NCI-H1048 (cell line): ENCODE data around the gene SP6.

Experiments
- DNase-seq: peaks from one replicate; lab custom pipeline; 2025; lab: John Stamatoyannopoulos, UW

The SP6 gene

DNA sequence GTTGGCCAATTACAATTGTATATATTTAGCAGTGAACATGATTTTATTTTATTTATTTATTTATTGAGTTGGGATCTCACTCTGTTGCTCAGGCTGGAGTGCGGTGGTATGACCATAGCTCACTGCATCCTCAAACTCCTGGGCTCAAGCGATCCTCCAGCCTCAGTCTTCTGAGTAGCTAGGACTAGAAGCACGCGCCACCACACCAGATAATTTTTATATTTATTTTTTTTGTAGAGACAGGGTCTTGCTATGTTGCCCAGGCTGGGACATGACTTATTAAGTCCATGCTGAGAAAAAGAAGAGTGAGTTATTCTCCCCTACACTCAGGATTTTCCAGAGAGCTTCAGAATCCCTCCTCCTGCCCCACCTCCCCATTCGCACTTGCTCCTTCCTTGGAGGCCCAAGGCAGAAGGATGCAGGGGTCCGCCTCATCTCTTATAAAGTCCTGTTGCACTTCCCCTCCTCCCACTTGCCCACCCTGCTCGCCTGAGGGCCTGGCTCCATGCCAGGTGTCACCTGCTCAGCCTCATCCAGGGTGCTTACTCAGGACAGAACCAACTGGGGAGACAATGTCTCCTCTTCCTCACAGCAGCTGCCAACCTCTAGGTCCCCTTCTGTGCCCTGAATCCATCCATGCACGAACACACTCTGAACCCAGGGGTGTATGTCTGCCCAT lies 29.0 kb upstream of the SP6 start:
- DNase-seq = no peak

DNA sequence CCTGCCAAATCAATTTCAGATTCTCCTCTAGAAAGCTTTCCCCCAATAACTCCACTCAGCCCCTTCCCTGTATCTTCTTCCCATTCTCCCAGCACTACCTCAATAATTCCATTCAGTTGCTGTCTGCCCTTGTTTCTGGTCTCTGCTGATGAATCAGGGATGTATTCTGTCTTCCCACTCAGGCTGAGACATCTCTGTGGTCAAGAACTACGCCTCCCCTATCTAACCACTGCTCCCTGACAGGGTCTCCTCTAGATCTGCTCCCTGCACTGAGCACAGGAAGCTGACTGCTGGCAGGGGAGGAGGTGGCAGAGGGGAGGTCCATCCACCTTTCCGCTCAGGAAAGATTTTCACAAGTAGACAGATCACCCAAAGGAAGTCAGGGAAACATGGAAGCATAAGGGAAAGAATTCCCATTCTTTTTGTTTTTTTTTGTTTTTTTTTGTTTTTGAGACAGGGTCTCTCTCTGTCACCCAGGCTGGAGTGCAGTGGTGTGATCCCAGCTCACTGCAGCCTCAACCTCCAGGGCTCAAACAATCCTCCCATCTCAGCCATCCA lies 28.1 kb upstream of the SP6 start:
- no peak for DNase-seq

DNA sequence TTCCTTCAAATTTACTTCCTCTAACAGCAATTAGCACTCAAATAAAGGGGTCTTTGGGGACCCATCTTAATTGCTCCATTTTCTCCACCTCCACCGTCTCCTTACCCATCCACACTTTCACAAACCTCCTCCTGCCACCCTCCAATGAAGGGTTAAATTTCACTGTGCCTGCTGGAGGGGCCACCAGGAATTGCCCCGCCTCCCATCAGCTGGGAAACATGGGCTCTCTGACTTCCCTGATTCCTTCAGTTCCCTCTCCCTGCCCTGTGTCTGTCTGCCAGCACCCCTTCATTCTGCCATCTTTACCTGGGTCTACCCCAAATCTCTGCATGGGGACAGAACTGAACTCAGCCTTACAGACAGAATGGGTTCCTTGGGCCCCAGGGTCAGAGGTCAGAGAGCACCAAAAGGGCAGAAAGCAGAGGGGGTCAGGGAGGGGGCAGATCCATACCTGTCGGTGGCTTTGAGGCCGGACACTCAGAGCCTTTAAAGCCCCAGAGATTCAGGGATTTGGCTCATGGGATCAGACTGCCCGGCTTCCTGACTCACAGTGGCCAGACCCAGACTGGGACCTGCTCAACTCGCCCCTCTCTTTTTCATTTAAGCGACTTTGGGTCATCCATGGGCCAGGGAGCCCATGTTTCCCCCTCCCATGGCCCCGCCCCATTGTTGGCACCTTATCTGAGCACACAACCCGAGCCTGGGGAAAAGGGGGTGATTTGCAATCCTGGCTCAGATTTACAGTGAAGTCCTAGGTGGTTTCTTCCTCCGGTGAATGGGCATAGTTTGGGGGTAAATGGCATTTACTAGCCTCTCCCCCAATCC lies 27.5 kb upstream of the SP6 start:
- no peak for DNase-seq

DNA sequence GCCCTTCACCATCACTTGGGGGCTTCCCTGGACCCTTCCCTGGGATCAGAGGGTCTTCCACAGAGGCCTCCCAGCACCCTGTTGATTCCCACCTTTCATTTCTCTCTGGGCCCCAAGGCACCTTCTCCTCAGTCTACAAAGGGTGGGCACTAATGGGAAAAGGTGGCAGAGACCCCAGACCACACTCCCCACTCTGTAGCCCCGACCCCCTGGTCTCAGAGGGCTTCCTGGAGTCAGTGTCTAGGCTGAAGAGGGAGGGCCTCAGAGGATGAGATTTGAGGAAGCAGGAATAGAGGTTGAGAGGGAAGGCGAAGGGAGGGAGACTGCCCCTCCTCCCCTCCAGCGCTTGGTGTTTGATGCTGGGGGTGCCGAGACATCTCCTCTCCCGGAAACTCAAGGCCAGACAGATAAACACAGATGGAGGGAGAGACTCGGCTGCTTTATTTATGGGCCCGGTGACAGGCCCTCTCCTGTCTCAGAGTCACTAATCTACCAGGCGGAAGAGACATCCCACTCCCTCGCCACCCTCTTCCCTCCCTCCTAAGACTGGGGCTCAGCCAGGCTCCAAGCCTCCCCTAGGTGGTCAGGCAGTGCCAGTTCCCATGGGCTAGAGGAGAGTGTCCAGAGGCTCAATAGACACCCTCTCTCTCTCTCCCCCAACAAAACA lies 26.5 kb upstream of the SP6 start:
- DNase-seq = no peak

DNA sequence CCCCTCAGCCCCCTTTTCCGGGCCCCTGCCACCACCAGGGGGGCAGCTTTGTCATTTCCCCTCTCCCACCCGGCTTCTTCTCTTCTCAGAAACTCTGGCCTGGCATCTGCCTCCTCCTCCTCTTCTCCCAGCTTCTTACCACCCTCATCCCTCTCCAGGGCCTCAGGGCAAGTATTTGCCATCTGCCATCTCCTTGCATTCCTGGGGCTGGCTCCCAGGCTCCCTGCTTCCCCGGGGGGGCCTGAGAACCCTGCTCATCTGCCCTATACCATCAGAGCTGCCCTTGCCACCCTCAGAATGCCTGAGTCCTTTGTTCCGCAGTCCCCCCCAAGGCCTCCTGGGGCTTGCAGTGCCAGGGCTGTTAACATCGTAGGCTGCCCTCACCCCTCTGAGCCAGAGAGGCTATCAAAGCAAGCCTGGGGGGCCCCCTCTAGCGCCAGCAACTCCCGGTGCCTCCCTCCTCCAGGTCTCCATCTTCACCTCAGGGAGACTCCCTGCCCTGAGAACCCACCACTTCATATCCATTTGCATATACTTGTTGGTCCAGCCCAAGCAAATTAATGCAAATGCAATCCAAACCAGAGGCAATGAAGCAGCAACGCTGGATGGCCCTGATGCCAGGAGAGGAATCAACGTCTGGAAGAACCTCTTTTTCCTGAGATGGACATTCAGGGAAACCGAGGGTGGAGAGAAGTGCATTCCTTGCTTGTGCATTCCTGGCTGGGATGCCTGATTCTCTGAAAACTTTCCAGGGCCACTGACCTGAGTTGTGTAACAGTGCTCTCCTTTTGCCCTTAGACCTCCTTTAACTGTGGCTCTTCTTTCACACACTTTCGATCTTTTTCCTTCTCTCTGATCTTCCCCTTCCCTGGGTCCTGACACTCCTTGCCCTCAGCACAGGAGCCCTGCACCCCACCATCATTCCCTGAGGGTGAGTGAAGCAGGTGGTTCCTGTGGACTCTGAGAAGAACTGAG lies 24.3 kb upstream of the SP6 start:
- DNase-seq = no peak

DNA sequence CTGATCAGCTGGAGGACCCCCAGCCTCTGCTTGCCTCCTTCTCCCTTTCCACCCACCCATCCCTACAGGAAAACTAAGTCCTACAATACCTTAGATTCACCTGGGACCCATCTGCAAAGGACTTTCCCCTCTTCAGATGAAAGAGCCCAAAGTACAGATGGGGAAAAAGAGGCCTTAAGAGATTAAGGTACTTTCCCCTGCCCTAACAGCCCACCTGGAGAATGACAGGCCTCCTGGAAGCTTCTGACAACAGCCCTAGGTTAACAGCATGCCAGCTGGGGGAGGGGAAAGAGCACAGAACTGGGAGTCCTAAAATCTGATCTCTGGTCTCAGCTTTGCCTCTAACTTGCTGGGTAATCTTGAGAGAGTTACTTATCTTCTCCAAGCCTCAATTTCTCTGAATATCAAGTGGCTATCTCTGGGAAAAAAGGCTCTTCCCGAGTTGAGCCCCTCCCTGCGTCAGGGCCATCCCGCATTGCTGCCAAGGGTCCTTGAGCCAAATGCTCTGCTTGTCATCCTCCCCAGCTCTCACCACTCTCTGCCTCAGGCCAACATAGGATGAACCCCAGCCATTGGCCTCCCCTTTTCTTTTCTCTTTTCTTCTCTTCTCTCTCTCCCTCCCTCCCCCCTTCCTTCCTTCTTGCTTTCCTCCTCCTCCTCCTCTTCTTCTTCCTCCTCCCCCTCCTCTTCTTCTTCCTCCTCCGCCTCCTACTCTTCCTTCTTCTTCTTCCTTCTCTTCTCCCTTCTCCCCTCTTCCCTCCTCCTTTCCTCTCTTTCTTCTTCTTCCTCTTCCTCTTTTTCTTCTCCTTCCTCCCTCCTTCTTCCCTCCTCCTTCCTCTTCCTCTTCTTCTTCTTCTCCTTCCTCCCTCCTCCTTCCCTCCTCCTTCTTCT lies 22.5 kb upstream of the SP6 start:
- no peak for DNase-seq

DNA sequence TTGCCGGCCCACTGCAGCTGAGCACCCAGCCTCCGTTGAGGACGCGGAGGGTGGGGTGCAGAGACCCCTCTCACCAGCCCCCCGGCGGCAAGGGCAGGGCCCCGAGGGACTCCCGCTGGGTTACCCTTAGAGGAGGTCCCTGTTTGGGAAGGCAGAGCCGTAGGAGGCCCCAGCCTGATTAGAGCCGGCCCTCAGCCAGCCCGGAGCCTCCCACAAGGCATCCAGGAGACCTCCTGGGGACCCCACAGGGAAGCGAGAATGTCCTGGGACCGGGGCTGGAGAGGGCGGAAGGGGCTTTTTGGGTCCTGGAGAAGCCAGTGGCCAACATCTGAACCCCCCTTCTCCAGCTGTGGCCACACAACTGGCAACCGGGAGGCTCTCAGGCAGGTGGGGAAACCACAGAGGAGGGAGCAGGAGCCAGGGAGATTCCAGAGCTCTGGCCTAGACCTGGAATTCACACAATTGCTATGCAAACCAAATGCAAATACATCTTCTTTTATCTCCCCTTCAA lies 21.7 kb upstream of the SP6 start:
- no peak for DNase-seq

DNA sequence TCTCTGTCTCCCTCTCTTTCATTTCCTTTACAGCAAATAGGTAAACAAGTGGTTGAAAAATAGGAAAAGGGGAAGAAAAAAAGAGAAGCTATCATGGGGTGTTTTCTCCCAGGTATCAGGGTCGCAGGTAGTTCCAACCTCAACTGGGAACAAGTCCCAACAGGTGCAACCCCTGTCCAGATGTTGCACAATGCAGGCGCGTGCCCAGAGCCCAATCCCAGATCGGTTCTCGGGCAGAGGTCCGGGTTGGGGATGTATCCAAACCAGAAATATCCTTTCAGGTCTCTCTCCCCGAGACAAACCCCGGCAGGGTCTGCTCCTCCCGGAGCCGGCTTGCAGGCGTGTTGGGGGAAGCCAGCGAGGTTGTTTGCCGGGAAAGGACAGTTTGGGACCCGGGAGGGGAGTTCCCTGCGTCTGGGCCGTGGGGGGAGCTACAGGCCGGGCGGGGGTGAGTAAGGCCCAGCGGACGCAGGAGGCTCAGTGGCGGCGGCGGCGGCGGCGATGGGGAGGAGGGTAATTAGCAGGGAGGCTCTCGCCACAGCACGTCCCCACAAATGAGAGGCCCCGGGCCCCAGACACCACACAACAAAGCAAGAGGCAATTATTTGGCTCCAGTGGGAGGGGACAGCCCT lies 21.2 kb upstream of the SP6 start:
- DNase-seq = no peak

DNA sequence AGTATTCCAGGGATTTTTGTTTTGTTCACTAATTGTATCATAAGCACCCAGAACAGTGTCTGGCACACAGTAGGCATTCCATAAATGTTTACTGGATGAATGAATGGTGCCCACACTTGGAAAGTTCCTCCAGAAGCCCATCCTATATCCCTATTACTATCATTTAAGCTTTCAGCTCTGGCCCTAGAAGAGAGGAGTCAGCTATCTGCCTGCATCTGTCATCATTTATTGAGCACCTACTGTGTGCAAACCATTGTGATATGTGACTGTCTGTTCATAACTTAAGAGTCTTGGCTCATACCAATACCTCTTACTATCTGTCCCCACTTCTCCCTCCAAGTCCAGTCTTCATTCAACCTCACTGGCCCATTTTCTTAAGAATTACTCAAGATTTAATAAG lies 20.1 kb upstream of the SP6 start:
- no peak for DNase-seq

DNA sequence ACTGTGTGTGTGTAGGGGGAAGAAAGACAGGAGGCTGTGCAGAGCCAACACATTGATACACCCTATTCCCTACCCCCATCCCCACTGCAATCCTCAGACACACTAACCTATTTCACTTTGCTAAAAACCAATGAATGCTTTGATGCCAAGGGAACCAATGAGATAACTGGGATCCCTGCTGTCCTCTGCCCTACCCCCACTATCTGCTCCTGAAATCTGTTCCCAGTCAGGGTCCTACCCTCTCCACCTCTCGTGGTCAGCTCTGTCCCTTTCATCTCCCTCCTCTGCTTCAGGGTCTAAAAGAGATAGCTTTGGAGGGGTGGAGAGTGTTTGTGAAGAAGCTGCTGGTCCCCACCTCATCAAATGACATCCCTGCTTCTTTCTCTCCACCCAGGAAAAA lies 19.1 kb upstream of the SP6 start:
- no peak for DNase-seq

DNA sequence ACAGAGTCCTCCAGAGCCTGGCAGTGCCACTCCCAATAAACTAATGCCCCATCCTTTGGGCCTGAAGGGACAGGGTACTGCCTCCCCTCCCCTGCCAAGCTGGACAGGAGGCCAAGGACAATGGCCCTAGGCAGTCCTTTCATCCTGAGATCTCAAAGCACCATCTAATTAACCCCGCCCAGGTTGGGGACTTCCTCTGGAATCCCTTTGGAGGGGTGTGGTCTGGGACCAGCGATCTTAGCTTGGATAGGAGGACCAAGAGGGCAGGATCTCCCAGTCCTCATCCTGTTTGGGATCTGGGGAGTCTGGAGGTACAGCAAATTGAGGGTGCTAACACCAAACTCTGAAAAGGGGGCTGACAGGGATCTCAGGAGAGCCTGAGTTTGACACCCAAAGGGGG lies 18.2 kb upstream of the SP6 start:
- no peak for DNase-seq

DNA sequence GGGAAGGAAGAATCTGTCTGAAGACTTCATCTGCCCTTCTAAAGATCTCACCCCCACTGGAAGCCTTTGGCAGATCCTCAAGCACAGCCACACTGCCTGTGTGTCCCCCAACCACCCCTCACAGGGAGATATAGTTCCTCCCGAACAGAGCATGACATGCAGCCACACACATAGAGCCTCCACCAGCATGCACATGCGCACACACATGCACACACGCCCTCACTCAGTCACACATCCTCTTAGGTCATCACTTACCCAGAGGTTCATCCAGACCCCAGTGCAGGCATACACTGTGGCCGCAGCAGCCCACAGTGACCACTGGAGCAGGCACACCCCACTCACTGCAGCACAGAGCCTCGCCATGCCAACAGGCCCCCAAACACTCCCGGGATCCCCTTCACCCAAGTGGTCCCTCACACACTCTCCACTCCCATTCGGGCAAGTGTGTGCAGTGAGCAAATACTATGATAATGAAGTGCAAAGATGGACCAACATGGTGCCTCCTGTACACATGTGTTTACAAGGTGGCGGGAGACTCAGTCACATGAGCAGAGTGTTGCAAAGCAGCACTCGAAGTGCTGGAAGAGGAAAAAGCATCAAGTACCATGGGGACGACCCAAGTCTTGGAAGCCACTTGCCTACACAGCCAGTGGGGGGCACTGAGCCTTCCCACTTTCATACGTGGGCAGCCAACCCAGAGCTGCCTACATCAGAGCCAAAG lies 17.0 kb upstream of the SP6 start:
- no peak for DNase-seq

DNA sequence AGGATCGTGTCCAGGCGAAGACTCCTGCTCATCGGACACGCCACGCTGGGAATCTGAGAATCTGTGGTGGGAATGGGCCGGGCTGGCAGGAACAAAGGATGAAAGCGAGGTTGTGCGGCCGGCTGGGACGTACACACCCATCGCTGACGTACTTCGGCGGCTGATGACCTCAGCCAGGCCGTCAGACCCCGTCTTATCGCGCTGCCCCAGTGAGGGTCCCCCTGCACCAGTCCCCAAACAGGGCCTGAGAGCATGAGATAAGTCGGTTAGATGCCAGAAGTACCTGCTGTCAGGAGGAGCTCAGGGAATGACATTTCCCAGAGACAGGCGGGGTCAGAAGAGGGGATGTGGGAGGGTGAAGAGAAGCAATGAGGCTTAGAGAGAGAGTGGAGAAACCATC lies 16.0 kb upstream of the SP6 start:
- no peak for DNase-seq

DNA sequence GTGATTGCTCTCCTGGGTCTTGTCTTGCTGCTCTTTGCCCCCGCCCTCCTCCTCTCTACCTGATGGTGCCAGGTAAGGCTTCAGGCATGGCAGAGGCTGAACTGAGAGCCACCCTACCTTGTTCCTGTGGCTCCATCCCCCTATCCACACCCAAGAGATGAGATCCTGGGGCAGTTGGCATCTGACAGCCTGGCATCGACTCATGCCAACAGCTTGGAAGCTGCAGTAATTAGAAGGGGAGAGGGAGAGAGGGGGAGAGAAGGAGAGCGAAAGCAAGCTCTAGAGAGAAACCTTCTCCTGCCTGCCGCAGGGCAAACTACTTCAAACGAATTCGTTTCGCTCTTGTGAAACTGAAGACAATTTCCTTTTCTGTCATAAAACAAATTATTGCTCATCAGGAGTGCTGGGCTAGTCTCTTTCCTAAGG lies 13.8 kb upstream of the SP6 start:
- no peak for DNase-seq

DNA sequence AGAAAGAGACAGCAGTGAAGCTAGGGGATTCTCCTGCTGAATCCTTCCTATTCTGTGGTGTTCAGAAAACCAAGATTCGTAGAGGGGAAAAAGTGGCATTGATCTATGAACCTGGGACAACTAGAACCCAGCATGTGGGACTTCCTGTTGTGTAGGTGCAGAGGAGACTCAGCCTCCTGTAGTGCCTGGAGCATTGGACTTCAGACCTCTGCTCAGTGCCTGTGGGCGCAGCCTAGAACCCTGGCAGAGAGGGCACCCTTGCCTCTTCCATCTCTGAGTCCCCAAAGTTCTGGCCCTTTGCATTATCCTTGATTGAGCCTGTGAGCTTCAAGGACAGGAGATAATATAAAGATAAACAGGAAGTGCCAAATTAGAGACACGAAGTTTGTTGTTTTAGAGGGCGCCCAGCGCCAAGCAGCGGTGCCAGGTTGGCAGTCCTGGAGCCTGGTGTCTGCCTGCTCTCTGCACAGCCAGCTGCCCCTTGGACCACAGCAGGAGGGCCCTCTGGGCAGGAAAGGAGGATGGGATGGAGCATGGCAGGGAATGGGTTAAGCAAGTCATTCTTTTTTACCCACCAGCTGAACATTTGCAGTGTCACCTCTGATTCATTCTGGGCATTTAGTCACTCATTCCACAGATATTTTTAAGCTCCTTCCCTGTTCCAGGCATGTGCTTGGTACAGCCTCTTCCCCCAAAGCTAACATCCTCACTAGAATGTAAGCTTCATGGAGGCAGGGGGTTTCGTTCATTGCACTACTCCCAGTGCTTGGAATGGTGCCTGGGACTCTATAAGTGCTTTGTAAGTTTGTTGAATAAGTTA lies 11.9 kb upstream of the SP6 start:
- DNase-seq = no peak

DNA sequence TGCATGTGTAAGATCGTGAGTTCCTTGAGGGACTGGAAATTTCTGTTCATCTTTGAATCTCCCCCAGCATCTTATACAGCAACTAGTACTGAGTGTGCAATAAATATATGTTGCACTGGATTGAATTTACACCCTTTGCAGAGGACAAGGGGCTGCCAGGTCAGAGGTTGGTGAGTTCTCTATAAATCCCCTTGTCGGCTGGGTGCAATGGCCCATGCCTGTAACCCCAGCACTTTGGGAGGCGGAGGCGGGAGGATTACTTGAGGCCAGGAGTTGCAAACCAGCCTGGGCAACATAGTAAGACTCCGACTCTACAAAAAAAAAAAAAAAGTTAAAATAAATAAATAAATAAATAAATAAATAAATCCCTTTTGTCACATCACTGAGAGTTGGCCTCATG lies 9.4 kb upstream of the SP6 start:
- no peak for DNase-seq

DNA sequence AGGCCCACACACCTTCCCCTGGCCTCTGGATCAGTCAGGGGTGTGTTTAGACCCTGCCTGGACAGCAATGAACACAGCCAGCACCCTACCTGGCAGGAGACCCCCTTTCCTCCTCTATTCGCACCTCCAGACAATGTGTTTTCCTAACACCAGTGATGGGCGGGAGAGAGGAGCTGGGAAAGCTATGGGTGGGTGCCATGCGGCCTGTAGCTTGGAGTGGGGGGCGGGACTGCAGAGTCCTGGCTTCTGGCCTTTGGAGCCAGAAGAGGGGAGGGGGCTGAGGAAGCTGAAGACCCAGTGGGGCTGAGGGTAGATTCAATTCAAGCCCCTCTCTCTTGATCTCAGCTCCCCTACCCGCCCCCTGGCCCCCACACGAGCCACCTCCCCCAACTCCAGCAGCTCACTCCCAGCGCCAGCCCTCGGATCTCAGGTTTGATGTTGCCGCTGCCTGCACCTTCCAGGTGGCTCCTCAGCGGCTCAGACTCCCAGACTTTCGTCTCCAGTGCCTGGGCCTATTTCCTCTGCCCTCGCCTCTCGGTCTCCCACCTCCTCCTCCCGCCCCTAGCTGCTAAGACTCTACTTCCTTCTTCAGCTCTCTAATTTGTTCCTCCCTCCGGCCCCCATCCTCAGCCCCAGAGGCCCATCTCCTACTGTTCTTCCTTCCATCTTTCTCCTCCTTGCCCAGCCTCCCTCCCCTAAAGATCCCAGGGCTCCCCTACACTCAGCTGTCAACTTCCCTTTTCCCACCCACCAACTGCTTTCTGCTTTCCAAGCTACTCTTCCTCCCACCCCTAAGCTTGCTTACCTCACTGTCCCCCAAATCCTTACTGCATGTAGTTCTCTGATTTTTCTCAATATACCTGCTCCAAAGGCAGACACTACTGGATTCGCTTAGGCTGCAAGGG lies 6.8 kb upstream of the SP6 start:
- no peak for DNase-seq
